SH-SY5Y (cell line): ENCODE measurements around the gene GPR148.

ENCODE experiments used
- GATA2 ChIP-seq: IDR thresholded peaks from 2 replicates; pipeline ENCODE4 v1.6.1; 2011; ENCODE audit warnings: mild to moderate bottlenecking, low read depth, low read length
- GATA3 ChIP-seq: IDR thresholded peaks from 2 replicates; pipeline ENCODE4 v1.6.1; 2011; ENCODE audit warnings: low read depth, mild to moderate bottlenecking, low read length, moderate library complexity

DNA sequence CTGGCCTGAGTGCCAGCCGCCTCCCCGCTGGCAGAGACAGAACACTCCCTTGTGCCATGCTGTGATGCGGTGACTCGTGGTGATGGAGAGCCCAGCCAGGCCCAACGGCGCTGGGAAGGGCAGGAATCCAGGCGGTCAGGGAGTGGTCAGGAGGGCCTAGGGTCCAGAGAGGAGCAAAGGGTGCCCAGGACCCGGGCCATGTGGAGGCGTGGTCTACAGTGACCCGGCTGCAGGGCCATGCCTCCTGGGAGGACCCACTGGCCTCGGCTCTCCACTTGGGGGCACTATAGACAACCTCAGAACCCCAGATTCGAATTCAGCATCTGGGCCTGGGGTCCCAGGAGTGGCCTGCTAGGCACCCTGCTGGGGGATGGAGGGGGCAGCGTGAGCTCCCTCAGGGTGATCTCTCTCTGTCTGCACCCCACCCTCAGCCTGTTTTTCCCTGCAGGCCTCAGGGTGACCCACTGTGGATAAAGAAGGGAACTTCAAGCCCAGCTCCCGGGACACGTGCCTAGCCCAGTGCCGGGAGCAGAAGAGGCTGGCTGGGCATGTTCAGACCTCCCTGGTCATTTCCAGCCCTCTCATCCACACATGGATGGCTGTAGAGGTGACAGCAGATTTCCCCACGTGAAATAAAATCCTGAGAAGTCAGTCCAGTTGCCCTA lies 39.5 kb downstream of the GPR148 start:
- TF ChIP-seq GATA2: no peak
- no peak for TF ChIP-seq GATA3
